ENCODE results near the gene CCM2.

CCM2 gene

GRCh38 chr7:44972562-44972961 lies 27.4 kb upstream of the CCM2 start:
- Histone ChIP-seq H3K27ac (ENCODE audit: low read length) (no peak overlapping the region), H3K9me3 (replicated peaks; ENCODE audit: insufficient read depth, low read length) (no peaks in the 10 kb centered on the region), H3K9me2 (replicated peaks; ENCODE audit: insufficient read depth, low read length) (no peaks in the 10 kb centered on the region), H3F3A (ENCODE audit: insufficient read depth, low read length) (no peaks in the 10 kb centered on the region), H3K4me3 (ENCODE audit: low read length) (no peak overlapping the region), H2AFZ (ENCODE audit: low read length) (no peak overlapping the region), H3K4me2 (ENCODE audit: low read depth, low read length) (no peak overlapping the region), H3K9ac (ENCODE audit: low read length) (no peak overlapping the region), H3K79me2 (ENCODE audit: low read length) (no peaks in the 10 kb centered on the region), H4K20me1 (ENCODE audit: insufficient read depth, low read length) (no peaks in the 10 kb centered on the region), H3K36me3 (replicated peaks; ENCODE audit: insufficient read depth, low read length) (no peaks in the 10 kb centered on the region), H3K27me3 (replicated peaks; ENCODE audit: insufficient read depth, low read length) (no peaks in the 10 kb centered on the region), H3K4me1 (ENCODE audit: low read length) (peaks cover 6% of the 10 kb centered on the region; the same call in 1 of the 2 replicates)
- TF ChIP-seq CTCF (IDR thresholded peaks at IDR 0.05; ENCODE audit: low read length), result no peak
- TF ChIP-seq EZH2 (optimal IDR thresholded peaks at IDR 0.05; ENCODE audit: low read depth, low read length), result no peak
- TF ChIP-seq EZH2phosphoT487 (IDR thresholded peaks at IDR 0.05; ENCODE audit: low read length), result no peak
- no peak for DNase-seq

GRCh38 chr7:44973610-44974401 lies 26.2 kb upstream of the CCM2 start:
- Histone ChIP-seq H3K79me2 (ENCODE audit: low read length) (no peaks in the 10 kb centered on the region), H3K9me3 (replicated peaks; ENCODE audit: insufficient read depth, low read length) (no peaks in the 10 kb centered on the region), H3K36me3 (replicated peaks; ENCODE audit: insufficient read depth, low read length) (no peaks in the 10 kb centered on the region), H3K4me2 (ENCODE audit: low read depth, low read length) (no peak overlapping the region), H4K20me1 (ENCODE audit: insufficient read depth, low read length) (no peaks in the 10 kb centered on the region), H2AFZ (ENCODE audit: low read length) (peak overlapping the region; percentile 8; the same call in 1 of the 2 replicates), H3K4me3 (ENCODE audit: low read length) (no peak overlapping the region), H3K27ac (ENCODE audit: low read length) (no peak overlapping the region), H3K9ac (ENCODE audit: low read length) (no peak overlapping the region), H3F3A (ENCODE audit: insufficient read depth, low read length) (no peaks in the 10 kb centered on the region), H3K27me3 (replicated peaks; ENCODE audit: insufficient read depth, low read length) (no peaks in the 10 kb centered on the region), H3K9me2 (replicated peaks; ENCODE audit: insufficient read depth, low read length) (no peaks in the 10 kb centered on the region), H3K4me1 (ENCODE audit: low read length) (peaks cover 6% of the 10 kb centered on the region; the same call in 1 of the 2 replicates)
- DNase-seq, result peak; percentile 72
- TF ChIP-seq EZH2phosphoT487 (IDR thresholded peaks at IDR 0.05; ENCODE audit: low read length) (no peak), CTCF (IDR thresholded peaks at IDR 0.05; ENCODE audit: low read length) (peak; percentile 83)

- H3K9me3 ChIP-seq (replicated peaks; ENCODE audit: insufficient read depth, low read length), result no peaks in the 10 kb centered on the region
- TF ChIP-seq EZH2 (optimal IDR thresholded peaks at IDR 0.05; ENCODE audit: low read depth, low read length) (no peak), CTCF (IDR thresholded peaks at IDR 0.05; ENCODE audit: low read length) (no peak), EZH2phosphoT487 (IDR thresholded peaks at IDR 0.05; ENCODE audit: low read length) (no peak)
- H3K4me2 ChIP-seq (ENCODE audit: low read depth, low read length), result no peak overlapping the region
- DNase-seq, result no peak
- H3K9me2 ChIP-seq (replicated peaks; ENCODE audit: insufficient read depth, low read length), result no peaks in the 10 kb centered on the region
- no peaks in the 10 kb centered on the region for H3F3A ChIP-seq (ENCODE audit: insufficient read depth, low read length)
- no peaks in the 10 kb centered on the region for H3K27me3 ChIP-seq (replicated peaks; ENCODE audit: insufficient read depth, low read length)
- H3K36me3 ChIP-seq (replicated peaks; ENCODE audit: insufficient read depth, low read length), result no peaks in the 10 kb centered on the region
- no peaks in the 10 kb centered on the region for H4K20me1 ChIP-seq (ENCODE audit: insufficient read depth, low read length)
- H3K9ac ChIP-seq (ENCODE audit: low read length), result no peak overlapping the region
- H3K4me1 ChIP-seq (ENCODE audit: low read length), result peaks cover 6% of the 10 kb centered on the region; the same call in 1 of the 2 replicates
- no peak overlapping the region for H3K27ac ChIP-seq (ENCODE audit: low read length)
- no peak overlapping the region for H2AFZ ChIP-seq (ENCODE audit: low read length)
- H3K4me3 ChIP-seq (ENCODE audit: low read length), result no peak overlapping the region
- H3K79me2 ChIP-seq (ENCODE audit: low read length), result no peaks in the 10 kb centered on the region
Measured at GRCh38 chr7:44974549-44974948, 25.5 kb upstream of the CCM2 start.
